CD4-positive, alpha-beta T cell (primary cell): ENCODE measurements around the gene MON1B. TPM values are rescaled to one million over a fixed set of nuclear protein-coding genes. Genes with fewer than 3 reads are reported as not detected.

Experiments
- ATAC-seq: fragments of 200-7000 bp; cut with Tn5 transposase; one replicate; pipeline ENCODE4 v1.10.0; 2022; ENCODE audit warnings: mild to moderate bottlenecking; ENCODE audit not compliant: poor library complexity
- CTCF ChIA-PET: fragments of 350-600 bp; sonication (Branson Sonifier 250); formaldehyde crosslinking; loops from one replicate; lab custom pipeline; 2021; ENCODE audit warnings: antibody characterized with exemption, inconsistent platforms; lab: Charles Lee
- POLR2A ChIA-PET: fragments of 350-600 bp; sonication (Branson Sonifier 250); formaldehyde crosslinking; loops from one replicate; lab custom pipeline; 2021; ENCODE audit warnings: antibody characterized with exemption, inconsistent platforms; lab: Charles Lee
- DNase-seq, 14 experiments: peaks; one replicate each; pipeline ENCODE4 v3.0.0-alpha.2; 2013 to 2020; ENCODE audit warnings: mixed read lengths in 2 of 14
- H3K27ac ChIP-seq, 2 donors: one replicate each; pipeline versions ENCODE4 v1.5.1 to v1.7.0; 2013; ENCODE audit warnings: low read length in 2 of 2, low read depth in 1 of 2, mild to moderate bottlenecking in 1 of 2
- H3K27me3 ChIP-seq, 2 experiments: 1 replicate in 1 of 2; 2 replicates in 1 of 2; pipeline versions ENCODE4 v1.6.1 to v1.7.0; 2013; ENCODE audit warnings: low read length in 2 of 2, control low read depth in 1 of 2, mild to moderate bottlenecking in 1 of 2, moderate library complexity in 1 of 2; ENCODE audit not compliant: insufficient read depth in 2 of 2, control insufficient read depth in 1 of 2
- H3K36me3 ChIP-seq: one replicate; pipeline ENCODE4 v1.6.1; 2013; ENCODE audit warnings: low read length, control low read depth; ENCODE audit not compliant: insufficient read depth
- H3K4me1 ChIP-seq: one replicate; pipeline ENCODE4 v1.6.1; 2013; ENCODE audit warnings: low read length, control low read depth; ENCODE audit not compliant: insufficient read depth
- H3K4me3 ChIP-seq: one replicate; pipeline ENCODE4 v1.5.1; 2013; ENCODE audit warnings: mild to moderate bottlenecking, low read length, moderate library complexity
- H3K9me3 ChIP-seq, 2 experiments: 1 replicate in 1 of 2; 2 replicates in 1 of 2; pipeline versions ENCODE4 v1.6.1 to v1.7.0; 2013; ENCODE audit warnings: low read length in 2 of 2, mild to moderate bottlenecking in 2 of 2, control low read depth in 1 of 2, moderate library complexity in 1 of 2; ENCODE audit not compliant: control insufficient read depth in 1 of 2, insufficient read depth in 1 of 2
- H3K27ac Mint-ChIP-seq: one replicate; pipeline ENCODE4 v1.8.0; 2020; ENCODE audit warnings: mixed read lengths
- H3K27me3 Mint-ChIP-seq: one replicate; pipeline ENCODE4 v1.8.0; 2021; ENCODE audit warnings: mixed read lengths
- H3K36me3 Mint-ChIP-seq: one replicate; pipeline ENCODE4 v1.8.0; 2021; ENCODE audit warnings: low read depth, mixed read lengths
- H3K4me1 Mint-ChIP-seq: one replicate; pipeline ENCODE4 v1.8.0; 2021; ENCODE audit warnings: low read depth, mixed read lengths
- H3K4me3 Mint-ChIP-seq: one replicate; pipeline ENCODE4 v1.8.0; 2020; ENCODE audit warnings: mild to moderate bottlenecking, mixed read lengths
- H3K9me3 Mint-ChIP-seq: one replicate; pipeline ENCODE4 v1.8.0; 2020; ENCODE audit warnings: mixed read lengths
- intact Hi-C, 2 experiments: fragments of 100-400 bp; cut with DNase I in 1 of 2; cut with micrococcal nuclease in 1 of 2; formaldehyde crosslinking; loops; one replicate each; pipeline versions ENCODE4 v1.15.1 to v1.9.0; 2023 to 2025; cut with DNase I, micrococcal nuclease
- total RNA-seq, 174 experiments: library from RNA in 2 of 174; stranded (reverse) in 2 of 174; gene quantifications; one replicate each; pipeline ENCODE4 v1.2.3 and lab custom pipeline; 2021 to 2026
- TF ChIP-seq, protein P1 (sequence below): fragments of 200-600 bp; IDR thresholded peaks from one replicate; pipeline ENCODE4 v1.8.0; 2022; ENCODE audit warnings: antibody characterized with exemption, mild to moderate bottlenecking

The MON1B gene
- total RNA-seq, 2 experiments from 2014 or later: 52.3 to 52.6 TPM

DNA sequence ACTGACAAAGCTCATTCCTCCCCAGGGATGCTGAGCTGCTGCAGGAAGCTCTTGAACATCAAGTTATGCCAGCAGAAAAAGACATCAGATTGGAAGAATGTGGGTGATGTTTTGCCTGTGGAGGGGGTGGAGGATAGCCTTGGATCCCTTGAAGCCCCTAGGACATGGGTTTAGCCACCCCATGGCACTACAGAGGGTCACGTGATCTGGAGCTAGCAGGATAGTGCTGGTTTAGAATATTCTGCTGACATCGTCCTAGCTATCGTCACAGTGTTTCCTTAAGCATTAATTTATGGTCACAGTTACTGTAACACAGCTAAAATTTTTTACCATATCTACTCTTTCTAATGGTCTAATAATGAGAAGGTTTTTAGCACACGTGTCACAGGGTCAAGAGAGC lies 20.2 kb upstream of the MON1B start:
- CTCF ChIA-PET: interaction anchor here (0.6 to 1.6 kb wide), 4 partner anchors 9 to 1390 kb away, joined by 3 to 6 read pairs (median 4); no protein-coding TSS in a partner anchor
- POLR2A ChIA-PET: interaction anchor here (0.8 kb wide), 1 partner anchor 20 kb away, joined by 4 read pairs; the partner anchor contains the start of gene MON1B
- Mint-ChIP-seq H3K4me3 (no peak overlapping the region), H3K9me3 (no peaks in the 10 kb centered on the region), H3K27me3 (peaks cover 73% of the 10 kb centered on the region), H3K4me1 (no peaks in the 10 kb centered on the region), H3K27ac (no peak overlapping the region), H3K36me3 (no peaks in the 10 kb centered on the region)
- H3K4me1 ChIP-seq: no peaks in the 10 kb centered on the region
- H3K9me3 ChIP-seq: no peaks in the 10 kb centered on the region
- no peak overlapping the region for H3K4me3 ChIP-seq
- no peaks in the 10 kb centered on the region for H3K36me3 ChIP-seq
- intact Hi-C loops: loop anchor here (1.0 to 10.0 kb wide), 2 partner anchors 1382 to 1976 kb away; no protein-coding TSS in a partner anchor
- peaks cover 5 to 32% of the 10 kb centered on the region in 2 experiments for H3K27me3 ChIP-seq
- TF ChIP-seq, protein P1, sequence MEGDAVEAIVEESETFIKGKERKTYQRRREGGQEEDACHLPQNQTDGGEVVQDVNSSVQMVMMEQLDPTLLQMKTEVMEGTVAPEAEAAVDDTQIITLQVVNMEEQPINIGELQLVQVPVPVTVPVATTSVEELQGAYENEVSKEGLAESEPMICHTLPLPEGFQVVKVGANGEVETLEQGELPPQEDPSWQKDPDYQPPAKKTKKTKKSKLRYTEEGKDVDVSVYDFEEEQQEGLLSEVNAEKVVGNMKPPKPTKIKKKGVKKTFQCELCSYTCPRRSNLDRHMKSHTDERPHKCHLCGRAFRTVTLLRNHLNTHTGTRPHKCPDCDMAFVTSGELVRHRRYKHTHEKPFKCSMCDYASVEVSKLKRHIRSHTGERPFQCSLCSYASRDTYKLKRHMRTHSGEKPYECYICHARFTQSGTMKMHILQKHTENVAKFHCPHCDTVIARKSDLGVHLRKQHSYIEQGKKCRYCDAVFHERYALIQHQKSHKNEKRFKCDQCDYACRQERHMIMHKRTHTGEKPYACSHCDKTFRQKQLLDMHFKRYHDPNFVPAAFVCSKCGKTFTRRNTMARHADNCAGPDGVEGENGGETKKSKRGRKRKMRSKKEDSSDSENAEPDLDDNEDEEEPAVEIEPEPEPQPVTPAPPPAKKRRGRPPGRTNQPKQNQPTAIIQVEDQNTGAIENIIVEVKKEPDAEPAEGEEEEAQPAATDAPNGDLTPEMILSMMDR: no peak
- H3K27ac ChIP-seq: no peak overlapping the region
- DNase-seq: no peak
- no peak for ATAC-seq

DNA sequence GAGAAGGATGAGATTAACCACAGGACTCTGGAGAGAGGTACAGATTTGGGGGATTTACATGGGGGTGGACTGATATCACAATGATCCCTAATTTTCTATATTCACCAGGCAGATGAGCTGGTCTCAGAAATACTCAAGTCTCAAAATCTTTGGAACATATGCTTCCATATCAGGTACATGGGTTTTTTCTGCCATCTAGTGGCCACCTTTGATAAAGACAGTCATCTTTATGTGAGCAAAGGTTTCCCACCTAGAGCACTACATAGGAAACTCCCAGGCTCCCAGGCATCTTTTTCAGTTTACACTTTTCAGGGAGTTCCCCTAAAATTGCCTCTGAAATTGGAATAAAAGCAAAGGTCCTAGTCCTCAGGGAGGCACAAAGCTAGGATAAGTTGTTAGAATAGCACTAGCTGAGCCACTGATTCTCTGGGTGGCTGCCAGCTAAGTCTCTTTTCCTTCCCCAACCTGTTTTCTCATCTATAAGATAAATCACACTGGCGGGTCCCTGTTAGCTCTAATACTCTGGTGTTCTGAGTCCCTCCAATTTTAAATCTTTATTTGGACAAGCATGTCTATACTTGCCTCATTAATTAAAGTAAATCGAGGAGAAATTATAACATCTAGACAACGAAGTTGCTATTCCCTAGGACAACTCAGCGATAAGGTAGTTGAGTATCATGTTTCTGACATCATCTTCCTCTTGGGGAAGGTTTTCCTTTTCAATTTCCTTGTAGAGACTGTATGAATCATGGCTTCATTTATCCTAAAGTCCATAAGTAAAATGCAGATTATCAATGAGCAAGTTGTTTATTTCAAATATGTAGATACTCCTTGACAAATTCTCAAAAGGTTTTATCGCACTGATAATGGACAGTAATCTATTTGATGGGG lies 19.0 kb upstream of the MON1B start:
- Histone ChIP-seq H3K27me3 (peaks cover 5 to 39% of the 10 kb centered on the region in 2 experiments), H3K36me3 (no peaks in the 10 kb centered on the region), H3K4me3 (no peak overlapping the region), H3K27ac (no peak overlapping the region), H3K9me3 (no peaks in the 10 kb centered on the region), H3K4me1 (no peaks in the 10 kb centered on the region)
- peaks cover 77% of the 10 kb centered on the region for H3K27me3 Mint-ChIP-seq
- no peaks in the 10 kb centered on the region for H3K36me3 Mint-ChIP-seq
- H3K9me3 Mint-ChIP-seq: no peaks in the 10 kb centered on the region
- intact Hi-C loops: loop anchor here (1.0 to 10.0 kb wide), 3 partner anchors 1383 to 1977 kb away; no protein-coding TSS in a partner anchor
- peak in 4 of 14 experiments; percentile 33 to 71 (median 62) for DNase-seq
- ATAC-seq: peak; percentile 57
- TF ChIP-seq, protein P1: peak; percentile 93
- H3K27ac Mint-ChIP-seq: no peak overlapping the region
- no peak overlapping the region for H3K4me3 Mint-ChIP-seq
- ChIA-PET POLR2A (interaction anchor here (0.8 kb wide), 1 partner anchor 19 kb away, joined by 4 read pairs; the partner anchor contains the start of gene MON1B), CTCF (interaction anchor here (0.6 to 1.6 kb wide), 6 partner anchors 9 to 1700 kb away, joined by 3 to 6 read pairs (median 3); no protein-coding TSS in a partner anchor)
- H3K4me1 Mint-ChIP-seq: no peaks in the 10 kb centered on the region

DNA sequence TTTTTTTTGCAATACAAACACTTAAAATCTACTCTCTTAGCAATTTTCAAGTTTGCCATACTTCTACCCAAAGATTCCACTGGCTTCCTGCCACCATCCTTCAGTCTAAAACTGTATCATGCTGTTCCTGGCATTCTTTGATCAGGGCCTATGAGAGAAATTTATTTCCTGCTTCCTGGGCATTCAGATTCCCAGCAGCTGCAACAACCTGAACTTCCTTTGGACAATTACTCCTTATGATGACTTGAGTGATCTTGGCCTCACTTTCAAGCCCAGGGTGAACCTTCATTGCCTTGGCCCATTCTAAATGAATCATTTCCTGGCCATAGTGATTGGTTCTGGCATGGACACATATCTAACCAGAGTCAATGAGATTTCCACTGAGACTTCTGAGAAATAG lies 18.0 kb upstream of the MON1B start:
- Mint-ChIP-seq H3K36me3 (no peaks in the 10 kb centered on the region), H3K4me3 (no peak overlapping the region), H3K27me3 (peaks cover 69% of the 10 kb centered on the region), H3K4me1 (no peaks in the 10 kb centered on the region), H3K27ac (no peak overlapping the region), H3K9me3 (no peaks in the 10 kb centered on the region)
- Histone ChIP-seq H3K27me3 (peaks cover 5 to 39% of the 10 kb centered on the region in 2 experiments), H3K27ac (no peak overlapping the region), H3K9me3 (no peaks in the 10 kb centered on the region), H3K36me3 (no peaks in the 10 kb centered on the region), H3K4me3 (no peak overlapping the region), H3K4me1 (no peaks in the 10 kb centered on the region)
- ChIA-PET CTCF (no interaction called here), POLR2A (no interaction called here)
- intact Hi-C loops: loop anchor here (2.0 to 10.0 kb wide), 2 partner anchors 1974 to 1978 kb away; no protein-coding TSS in a partner anchor
- TF ChIP-seq, protein P1: no peak
- no peak for DNase-seq
- ATAC-seq: no peak
